Bronchus fibroblast of lung (primary cell): Measurements from ENCODE around the gene GFAP. TPM values are rescaled to one million over a fixed set of nuclear protein-coding genes. Genes with fewer than 3 reads are reported as not detected.

Source experiments
- total RNA-seq: library from RNA; depleted of rRNA; stranded (reverse); fragments of >200 nt; gene quantifications from 2 replicates; pipeline ENCODE4 v1.2.3, GENCODE V29; 2015

Gene GFAP
- 0.67 and 1.5 TPM in 2 replicates for total RNA-seq

GRCh38 chr17:44915321-44915726, at the start of gene GFAP:
Gene GFAP, minus strand, starts transcription at chr17:44915500. Its CDS starts 14 bp downstream, at chr17:44915486.

GRCh38 chr17:44947461-44948314, 32.4 kb upstream of the GFAP start, which contains the start of gene KIF18B:
Gene KIF18B, minus strand, starts transcription at chr17:44947773. Its CDS starts 11,429 bp downstream, at chr17:44936344.

GRCh38 chr17:44899074-44899782, 16.1 kb downstream of the GFAP start, which contains the start of gene EFTUD2:
Gene EFTUD2, minus strand, starts transcription at chr17:44899445. Its CDS starts 4,924 bp downstream, at chr17:44894521.

Other genes starting within 250 kb of the GFAP start
- gene CCDC43, start 225.7 kb downstream of the GFAP start, total RNA-seq = 19.2 and 26.9 TPM in 2 replicates
- 9.2 and 12.3 TPM in 2 replicates for gene DBF4B, start 206.8 kb downstream of the GFAP start, total RNA-seq
- gene ADAM11, start 156.5 kb downstream of the GFAP start, total RNA-seq = 0.45 and 0.50 TPM in 2 replicates
- gene GJC1, start 85.2 kb downstream of the GFAP start, total RNA-seq = 15.5 and 18.3 TPM in 2 replicates
- gene HIGD1B, start 67.6 kb downstream of the GFAP start, total RNA-seq = not detected in 2 replicates
- gene EFTUD2, start 16.1 kb downstream of the GFAP start, total RNA-seq = 72.5 and 86.7 TPM in 2 replicates
- 25.2 and 25.4 TPM in 2 replicates for gene KIF18B, start 32.3 kb upstream of the GFAP start, total RNA-seq
- gene C1QL1, start 52.8 kb upstream of the GFAP start, total RNA-seq = 1.0 and 1.6 TPM in 2 replicates
- gene DCAKD, start 136.1 kb upstream of the GFAP start, total RNA-seq = 70.5 and 77.2 TPM in 2 replicates
- 57.2 and 66.6 TPM in 2 replicates for gene NMT1, start 145.8 kb upstream of the GFAP start, total RNA-seq
- 17.1 and 26.1 TPM in 2 replicates for gene PLCD3, start 217.0 kb upstream of the GFAP start, total RNA-seq
- gene ACBD4, start 220.2 kb upstream of the GFAP start, total RNA-seq = 5.9 and 7.1 TPM in 2 replicates
- gene HEXIM1, start 233.0 kb upstream of the GFAP start, total RNA-seq = 10.4 and 11.9 TPM in 2 replicates
- gene HEXIM2, start 246.4 kb upstream of the GFAP start, total RNA-seq = 9.7 and 10.9 TPM in 2 replicates